ENCODE results near the gene ASPDH. TPM values are rescaled to one million over a fixed set of nuclear protein-coding genes. Genes with fewer than 3 reads are reported as not detected.

Gene ASPDH
- total and polyA plus RNA-seq, 2 donors (not counting 3 experiments of a cell fraction or from before 2014, with no cell fraction given): not detected

DNA sequence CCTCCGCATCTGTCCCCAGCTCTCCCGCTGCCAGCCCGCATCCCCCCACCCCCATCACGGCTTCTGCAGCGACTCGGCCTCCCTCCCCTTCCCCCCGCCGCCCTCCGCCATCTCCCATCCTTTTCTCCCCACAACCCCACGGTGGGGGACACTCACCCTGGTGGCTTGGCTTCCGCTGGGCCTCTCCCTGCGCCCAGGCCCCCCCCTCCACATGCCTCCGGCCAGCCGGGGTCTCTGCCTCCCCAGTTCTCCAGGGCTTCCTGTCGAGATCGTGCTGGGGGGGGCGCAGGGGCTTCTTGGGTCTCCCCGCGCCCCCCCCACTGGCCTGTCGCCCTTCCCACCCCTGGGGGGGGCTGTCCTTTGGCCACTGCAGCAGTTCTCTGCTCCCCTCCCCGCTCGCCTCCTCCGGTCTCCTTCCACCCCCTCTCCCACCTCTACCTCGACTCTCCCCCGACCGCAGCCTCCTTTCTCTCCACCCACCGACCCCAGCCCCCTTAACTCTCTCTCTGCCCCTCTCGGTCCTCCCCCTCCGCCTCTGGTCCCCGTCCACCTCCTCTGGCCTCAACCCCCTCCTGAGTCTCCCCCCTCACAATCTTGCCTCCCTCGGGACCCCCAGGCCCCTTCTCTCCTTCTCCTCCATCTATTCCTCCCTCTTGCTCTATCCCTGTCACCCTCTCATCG, 37.5 kb upstream of the ASPDH start:
- FAIRE-seq (no peak), DNase-seq (ENCODE audit: low read depth, low spot score) (no peak)
- no peak overlapping the region for H3K27ac ChIP-seq (ENCODE audit: insufficient read depth, low read depth, low read length)
- peaks cover under 1% of the 10 kb centered on the region for H3K4me1 ChIP-seq (ENCODE audit: control insufficient read depth, extremely low read depth, insufficient read depth, low read length)
- H3K9me1 ChIP-seq (replicated peaks; ENCODE audit: control insufficient read depth, extremely low read depth, insufficient read depth, low read length): no peaks in the 10 kb centered on the region
- no peaks in the 10 kb centered on the region for H3K9me3 ChIP-seq (replicated peaks; ENCODE audit: control insufficient read depth, insufficient read depth, low read length)
- H3K4me2 ChIP-seq (ENCODE audit: insufficient read depth, low read length): no peak overlapping the region
- dilution Hi-C loops (cut with MboI; ENCODE audit: extremely low pct_ligation_motif_present, low sequenced_read_pairs) (no loop called here), intact Hi-C loops (cut with micrococcal nuclease) (no loop called here)
- no peaks in the 10 kb centered on the region for H3K36me3 ChIP-seq (ENCODE audit: control insufficient read depth in 2 of 2, extremely low read depth in 1 of 2, insufficient read depth in 2 of 2, low read length in 2 of 2)
- H3K27me3 ChIP-seq (ENCODE audit: control insufficient read depth in 2 of 2, insufficient read depth in 2 of 2, low read length in 2 of 2): peaks cover 4 to 5% of the 10 kb centered on the region in 2 experiments
- no peak overlapping the region for H3K4me3 ChIP-seq (replicated peaks in 1 of 3; ENCODE audit: insufficient read depth in 1 of 3, low read depth in 1 of 3, low read length in 3 of 3)
- no peak for TF ChIP-seq MAX (IDR thresholded peaks at IDR 0.05; ENCODE audit: insufficient read depth, insufficient read length)
- TF ChIP-seq, protein P1, sequence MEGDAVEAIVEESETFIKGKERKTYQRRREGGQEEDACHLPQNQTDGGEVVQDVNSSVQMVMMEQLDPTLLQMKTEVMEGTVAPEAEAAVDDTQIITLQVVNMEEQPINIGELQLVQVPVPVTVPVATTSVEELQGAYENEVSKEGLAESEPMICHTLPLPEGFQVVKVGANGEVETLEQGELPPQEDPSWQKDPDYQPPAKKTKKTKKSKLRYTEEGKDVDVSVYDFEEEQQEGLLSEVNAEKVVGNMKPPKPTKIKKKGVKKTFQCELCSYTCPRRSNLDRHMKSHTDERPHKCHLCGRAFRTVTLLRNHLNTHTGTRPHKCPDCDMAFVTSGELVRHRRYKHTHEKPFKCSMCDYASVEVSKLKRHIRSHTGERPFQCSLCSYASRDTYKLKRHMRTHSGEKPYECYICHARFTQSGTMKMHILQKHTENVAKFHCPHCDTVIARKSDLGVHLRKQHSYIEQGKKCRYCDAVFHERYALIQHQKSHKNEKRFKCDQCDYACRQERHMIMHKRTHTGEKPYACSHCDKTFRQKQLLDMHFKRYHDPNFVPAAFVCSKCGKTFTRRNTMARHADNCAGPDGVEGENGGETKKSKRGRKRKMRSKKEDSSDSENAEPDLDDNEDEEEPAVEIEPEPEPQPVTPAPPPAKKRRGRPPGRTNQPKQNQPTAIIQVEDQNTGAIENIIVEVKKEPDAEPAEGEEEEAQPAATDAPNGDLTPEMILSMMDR (IDR thresholded peaks at IDR 0.05; ENCODE audit: extremely low read depth in 1 of 2, insufficient read depth in 1 of 2, low read depth in 1 of 2, low read length in 2 of 2): no peak
- TF ChIP-seq POLR2AphosphoS5 (IDR thresholded peaks at IDR 0.05; ENCODE audit: insufficient read depth, low read depth, low read length): no peak
- no peak for TF ChIP-seq EZH2 (IDR thresholded peaks at IDR 0.05; ENCODE audit: borderline replicate concordance, low read depth, low read length, severe bottlenecking)
- TF ChIP-seq FOS (IDR thresholded peaks at IDR 0.05; ENCODE audit: borderline replicate concordance, insufficient read depth, low read length): no peak
- TF ChIP-seq GATA2 (IDR thresholded peaks at IDR 0.05; ENCODE audit: insufficient read depth, insufficient read length, low read depth, low read length): no peak
- TF ChIP-seq POLR2A (IDR thresholded peaks at IDR 0.05; ENCODE audit: low read depth, low read length): no peak
- no peak for TF ChIP-seq MYC (IDR thresholded peaks at IDR 0.05; ENCODE audit: low read depth, low read length)
- no peak for TF ChIP-seq JUN (IDR thresholded peaks at IDR 0.05; ENCODE audit: borderline replicate concordance, insufficient read depth, insufficient read length, low read depth)
- H3K9ac ChIP-seq (replicated peaks; ENCODE audit: extremely low read depth, insufficient read depth, low read length): no peak overlapping the region
- no peaks in the 10 kb centered on the region for H3K79me2 ChIP-seq (ENCODE audit: control insufficient read depth, insufficient read depth, low read length)
- ChIA-PET POLR2A (no interaction called here), CTCF (no interaction called here)
- H2AFZ ChIP-seq (ENCODE audit: low read depth, low read length): no peak overlapping the region
- no TSS peak for BruUV-seq (replicated peaks)
- no peaks in the 10 kb centered on the region for H4K20me1 ChIP-seq (replicated peaks; ENCODE audit: control insufficient read depth, extremely low read depth, insufficient read depth, low read length)

All from endothelial cell of umbilical vein (primary cell).